Measurements from ENCODE around the gene ZBTB20. TPM values are rescaled to one million over a fixed set of nuclear protein-coding genes. Genes with fewer than 3 reads are reported as not detected.

ZBTB20 gene
- polyA plus RNA-seq, 1 of the 3 experiments (the other 2 are of a cell fraction) = 0.43 TPM

GRCh38 chr3:115021061-115021460 lies 126.0 kb downstream of the ZBTB20 start:
- Histone ChIP-seq H3K4me1 (ENCODE audit: control insufficient read depth in 1 of 2, insufficient read depth in 2 of 2, low read depth in 1 of 2, low read length in 1 of 2) (no peaks in the 10 kb centered on the region), H4K20me1 (ENCODE audit: insufficient read depth) (no peaks in the 10 kb centered on the region), H3K9ac (no peak overlapping the region), H3F3A (replicated peaks; ENCODE audit: insufficient read depth) (no peaks in the 10 kb centered on the region), H3K79me2 (ENCODE audit: insufficient read depth) (no peaks in the 10 kb centered on the region), H3K9me2 (no peaks in the 10 kb centered on the region), H3K9me3 (peaks cover 6% of the 10 kb centered on the region), H3K27me3 (ENCODE audit: insufficient read depth) (no peaks in the 10 kb centered on the region), H3K4me2 (no peak overlapping the region), H3K36me3 (replicated peaks in 1 of 2; ENCODE audit: control insufficient read depth in 1 of 2, insufficient read depth in 2 of 2, low read length in 1 of 2) (peaks cover 0 to 6% of the 10 kb centered on the region in 2 experiments), H3K4me3 (ENCODE audit: low read depth in 2 of 2, low read length in 1 of 2) (no peak overlapping the region), H2AFZ (ENCODE audit: low read depth) (no peak overlapping the region), H3K27ac (ENCODE audit: low read depth in 2 of 2, low read length in 1 of 2) (no peak overlapping the region)
- DNase-seq = no peak
- ChIA-PET POLR2A (no interaction called here), CTCF (interaction anchor here (0.7 to 1.5 kb wide), 2 partner anchors 602 to 637 kb away, joined by 3 read pairs; no protein-coding TSS in a partner anchor)
- WGBS (ENCODE audit: low lambda C conversion rate) = 94% methylated on average over 2 of the region's 2 CpGs
- TF ChIP-seq FOSL2 (IDR thresholded peaks at IDR 0.05; ENCODE audit: borderline replicate concordance, low read depth) (no peak), USF2 (IDR thresholded peaks at IDR 0.05; ENCODE audit: borderline replicate concordance, low read depth, low read length) (no peak), IRF3 (IDR thresholded peaks at IDR 0.05; ENCODE audit: low read depth, low read length) (no peak), YY1 (IDR thresholded peaks at IDR 0.05; ENCODE audit: low read depth) (no peak), TEAD4 (IDR thresholded peaks at IDR 0.05; ENCODE audit: borderline replicate concordance, insufficient read depth) (no peak), EP300 (IDR thresholded peaks at IDR 0.05; ENCODE audit: borderline replicate concordance in 1 of 2, low read depth in 1 of 2, low read length in 1 of 2) (no peak), REST (IDR thresholded peaks at IDR 0.05; ENCODE audit: low read depth, low read length) (no peak), NFIC (IDR thresholded peaks at IDR 0.05; ENCODE audit: borderline replicate concordance) (no peak), MEF2A (IDR thresholded peaks at IDR 0.05; ENCODE audit: borderline replicate concordance, low read depth) (no peak)

- H3K27ac ChIP-seq (ENCODE audit: low read depth in 2 of 2, low read length in 1 of 2) = no peak overlapping the region
- POLR2A ChIA-PET = no interaction called here
- CTCF ChIA-PET = no interaction called here
- H3K36me3 ChIP-seq (replicated peaks in 1 of 2; ENCODE audit: control insufficient read depth in 1 of 2, insufficient read depth in 2 of 2, low read length in 1 of 2) = peaks cover 0 to 9% of the 10 kb centered on the region in 2 experiments
- H3K4me2 ChIP-seq = no peak overlapping the region
- no peaks in the 10 kb centered on the region for H3K27me3 ChIP-seq (ENCODE audit: insufficient read depth)
- no peak overlapping the region for H3K9ac ChIP-seq
- WGBS (ENCODE audit: low lambda C conversion rate) = 100% methylated on average over 1 of the region's 1 CpG
- no peak overlapping the region for H2AFZ ChIP-seq (ENCODE audit: low read depth)
- no peaks in the 10 kb centered on the region for H3K9me2 ChIP-seq
- H3K4me3 ChIP-seq (ENCODE audit: low read depth in 2 of 2, low read length in 1 of 2) = no peak overlapping the region
- H3K4me1 ChIP-seq (ENCODE audit: control insufficient read depth in 1 of 2, insufficient read depth in 2 of 2, low read depth in 1 of 2, low read length in 1 of 2) = no peaks in the 10 kb centered on the region
- H3F3A ChIP-seq (replicated peaks; ENCODE audit: insufficient read depth) = no peaks in the 10 kb centered on the region
- DNase-seq = no peak
- H3K9me3 ChIP-seq = peaks cover 6% of the 10 kb centered on the region
- no peaks in the 10 kb centered on the region for H4K20me1 ChIP-seq (ENCODE audit: insufficient read depth)
- TF ChIP-seq USF2 (IDR thresholded peaks at IDR 0.05; ENCODE audit: borderline replicate concordance, low read depth, low read length) (no peak), SMC3 (IDR thresholded peaks at IDR 0.05; ENCODE audit: low read depth, low read length) (no peak), RFX5 (IDR thresholded peaks at IDR 0.05; ENCODE audit: low read length) (no peak), YY1 (IDR thresholded peaks at IDR 0.05; ENCODE audit: low read depth) (no peak), EZH2phosphoT487 (IDR thresholded peaks at IDR 0.05; ENCODE audit: borderline replicate concordance, low read depth) (no peak), FOSL2 (IDR thresholded peaks at IDR 0.05; ENCODE audit: borderline replicate concordance, low read depth) (no peak), FOXM1 (IDR thresholded peaks at IDR 0.05; ENCODE audit: low read depth) (no peak), MAX (IDR thresholded peaks at IDR 0.05; ENCODE audit: low read depth) (no peak), PBX3 (IDR thresholded peaks at IDR 0.05) (no peak), TCF12 (IDR thresholded peaks at IDR 0.05) (no peak), NFIC (IDR thresholded peaks at IDR 0.05; ENCODE audit: borderline replicate concordance) (no peak), TAF1 (IDR thresholded peaks at IDR 0.05; ENCODE audit: borderline replicate concordance, low read depth, low read length) (no peak), RCOR1 (IDR thresholded peaks at IDR 0.05; ENCODE audit: low read length) (no peak), SIN3A (IDR thresholded peaks at IDR 0.05; ENCODE audit: borderline replicate concordance, low read depth, low read length) (no peak), MEF2A (IDR thresholded peaks at IDR 0.05; ENCODE audit: borderline replicate concordance, low read depth) (no peak)
- no peaks in the 10 kb centered on the region for H3K79me2 ChIP-seq (ENCODE audit: insufficient read depth)
Observed at GRCh38 chr3:115019900-115020299, 127.2 kb downstream of the ZBTB20 start.

All from SK-N-SH (cell line).